Activated CD4-positive, alpha-beta T cell treated with anti-CD3 and anti-CD28 coated beads for 48 hours (primary cell): ENCODE data around the gene KCNJ18.
"Not testable (repeated sequence)": the region's sequence is repeated elsewhere in the genome, so short reads cannot be mapped to it uniquely, and the experiment has no call there.

Experiments
- DNase-seq: peaks from one replicate; pipeline ENCODE4 v3.0.0-alpha.2; 2020

The KCNJ18 gene

DNA sequence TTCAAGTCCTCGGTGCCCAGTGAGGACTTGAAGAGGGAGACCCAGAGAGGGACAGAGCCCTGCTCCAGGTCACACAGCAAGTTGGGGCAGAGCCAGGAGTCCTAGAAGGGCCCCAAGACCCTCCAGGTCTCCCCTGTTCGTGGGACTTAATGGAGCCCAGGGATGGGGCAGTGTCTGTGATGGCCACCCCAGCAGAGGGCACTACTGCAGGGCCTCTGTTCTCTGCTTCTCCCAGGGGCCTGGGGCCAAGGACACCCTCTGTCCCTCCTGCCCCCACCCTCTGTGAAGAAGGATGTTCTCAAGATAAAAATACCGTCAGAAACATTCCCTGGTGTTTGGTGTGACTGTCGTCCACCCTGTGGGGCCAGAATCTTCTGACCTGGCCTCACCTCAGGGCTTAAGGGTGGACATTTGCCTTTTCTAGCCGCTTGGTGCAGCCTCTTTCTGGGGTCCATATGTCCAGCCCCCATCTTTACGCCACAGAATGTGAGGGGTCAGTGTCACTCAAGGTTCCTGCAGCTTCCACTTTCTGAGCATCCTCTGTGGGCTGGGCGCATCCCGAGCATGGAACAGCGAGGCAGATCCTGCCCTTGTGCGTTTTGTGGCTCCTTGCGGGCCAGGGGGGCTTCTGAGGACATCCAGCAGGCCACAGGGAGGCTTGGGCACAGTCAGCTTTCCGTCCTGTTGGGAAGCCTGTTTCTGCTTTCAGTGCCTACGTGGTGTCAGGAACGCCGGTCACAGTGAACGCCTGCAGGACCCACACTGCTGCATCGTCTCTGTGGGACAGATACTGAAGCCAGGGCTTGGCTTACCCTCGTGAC, at the start of gene KCNJ18:
TSS of gene KCNJ18 (plus strand) at position 641 of the 821 bp plus-strand sequence. CDS start 10,264 bp downstream, outside the sequence.
- DNase-seq, result not testable (repeated sequence)

DNA sequence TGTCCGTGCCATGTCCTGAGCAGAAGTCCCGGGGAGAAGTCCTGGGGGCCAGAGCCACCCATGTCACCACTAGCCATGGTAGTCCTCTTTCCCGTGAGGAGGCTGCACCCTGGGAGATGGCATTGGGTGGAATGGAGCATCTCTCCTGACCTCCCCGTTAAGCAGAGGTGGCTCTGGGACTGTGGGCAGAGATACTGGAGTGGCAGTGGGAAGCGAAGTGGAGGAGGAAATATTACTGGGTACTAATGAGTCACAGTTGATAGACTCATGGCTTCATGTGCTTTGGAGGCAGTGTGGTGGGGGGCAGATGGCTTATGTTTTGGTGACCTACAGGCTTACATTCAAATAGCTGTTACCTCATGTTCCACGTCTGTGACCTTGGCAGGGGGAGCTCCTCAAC, 44.2 kb upstream of the KCNJ18 start:
- not testable (repeated sequence) for DNase-seq

DNA sequence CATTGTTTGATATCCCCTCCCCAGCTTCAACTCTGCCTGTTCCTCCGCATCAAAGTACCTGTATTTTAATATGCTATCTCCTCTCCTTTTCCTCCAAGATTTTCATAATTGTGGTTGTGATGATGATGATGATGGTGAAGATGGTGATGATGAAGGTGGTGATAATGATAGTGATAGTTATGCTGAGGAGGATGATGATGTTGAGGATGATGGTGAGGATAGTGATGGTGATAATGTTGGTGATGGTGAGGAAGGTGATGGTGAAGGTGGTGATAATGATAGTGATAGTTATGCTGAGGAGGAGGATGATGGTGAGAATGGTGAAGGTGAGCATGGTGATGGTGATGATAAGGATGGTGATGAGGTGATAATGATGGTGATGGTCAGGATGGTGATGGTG, 42.3 kb upstream of the KCNJ18 start:
- DNase-seq, result not testable (repeated sequence)

DNA sequence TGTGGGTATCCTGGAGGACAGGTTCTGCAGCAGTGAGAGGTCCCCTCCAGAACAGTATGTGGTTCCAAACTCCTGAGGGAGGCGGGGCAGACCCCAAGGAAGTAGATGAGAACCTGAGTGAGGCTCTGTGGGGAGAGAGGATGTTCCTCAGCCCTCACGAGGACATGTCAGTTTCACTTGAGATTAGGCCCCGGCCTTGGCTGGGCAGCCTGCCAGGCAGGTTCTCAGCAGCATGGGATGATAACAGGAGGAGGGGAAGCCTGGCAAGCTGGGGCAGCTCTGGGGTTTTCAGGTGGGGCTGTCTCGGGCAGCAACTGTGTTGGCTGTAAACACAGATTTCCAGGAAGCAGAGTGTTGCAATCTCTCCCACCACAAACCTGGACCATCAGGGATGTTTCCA, 40.3 kb upstream of the KCNJ18 start:
- DNase-seq, result not testable (repeated sequence)

DNA sequence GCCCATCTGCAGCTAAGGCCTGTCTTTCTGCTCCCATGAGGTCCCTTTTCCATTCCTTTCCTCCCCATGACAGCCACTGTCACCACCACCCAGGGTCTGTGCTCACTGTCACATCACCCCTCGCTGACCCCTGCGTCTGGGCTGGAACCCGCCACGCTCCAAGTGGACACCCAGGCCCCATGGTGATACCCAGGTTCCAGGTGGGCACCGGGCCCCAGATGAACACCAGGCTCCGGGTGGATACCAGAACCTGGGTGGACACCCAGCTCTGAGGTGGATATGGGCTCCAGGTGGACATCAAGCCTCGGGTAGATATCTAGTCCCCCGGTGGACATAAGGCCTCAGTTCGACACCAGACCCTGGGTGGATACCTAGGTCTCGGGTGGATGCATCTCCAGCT, 39.1 kb upstream of the KCNJ18 start:
- not testable (repeated sequence) for DNase-seq

DNA sequence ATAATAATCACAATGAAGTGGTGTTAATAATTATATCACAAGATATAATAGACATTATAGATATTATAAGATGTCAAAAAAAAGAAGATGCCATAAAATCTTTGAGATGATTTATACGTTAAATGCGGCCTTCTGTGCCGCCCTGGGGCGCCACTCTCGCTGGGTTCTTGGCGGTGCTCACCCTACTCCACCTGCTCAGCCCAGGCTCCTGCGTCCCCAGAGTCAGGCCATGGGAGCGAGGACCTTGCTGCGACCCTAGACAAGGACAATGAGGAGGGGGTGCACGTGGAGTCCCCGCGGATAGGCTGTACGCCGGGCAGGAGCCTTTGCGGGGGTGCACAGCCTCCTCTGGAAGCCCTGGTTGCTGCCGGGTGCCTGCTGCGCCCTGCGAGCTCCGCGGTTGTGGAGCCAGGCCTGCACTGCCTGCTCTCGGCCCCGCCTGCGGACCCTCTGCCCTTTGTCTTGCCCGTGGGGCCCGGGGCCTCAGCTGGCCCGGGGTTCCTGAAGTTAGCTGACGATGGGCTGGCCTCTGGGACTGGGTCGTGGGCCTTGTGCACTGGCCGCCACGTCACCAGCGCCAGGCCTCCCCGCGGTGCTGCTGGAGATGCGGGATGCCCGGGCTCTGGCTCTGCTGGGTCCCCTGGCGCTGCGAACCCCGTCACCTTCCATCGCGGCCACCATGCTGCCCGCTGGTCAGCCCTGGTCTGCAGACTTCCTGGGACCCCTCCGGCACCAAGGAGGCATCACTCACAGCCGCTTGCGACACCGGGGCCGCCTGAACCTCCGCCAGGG, 35.6 kb upstream of the KCNJ18 start:
- DNase-seq, result not testable (repeated sequence)

DNA sequence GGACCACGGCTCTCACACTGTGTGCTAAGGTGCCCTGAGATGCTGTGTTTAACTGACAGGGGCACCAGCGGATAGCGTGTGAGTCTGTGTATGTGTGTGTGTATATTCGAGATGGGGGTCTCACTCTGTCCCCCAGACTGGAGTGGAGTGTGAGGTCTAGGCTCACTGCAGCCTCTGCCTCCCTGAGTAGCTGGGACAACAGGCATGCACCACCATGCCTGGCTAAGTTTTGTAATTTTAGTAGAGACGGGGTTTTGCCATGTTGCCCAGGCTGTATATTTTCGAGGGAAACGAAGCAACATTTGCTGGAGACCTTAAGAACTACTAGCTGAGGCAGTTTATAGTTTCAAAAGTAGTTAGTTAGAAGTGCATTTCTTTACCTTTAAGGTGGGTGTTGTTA, 32.7 kb upstream of the KCNJ18 start:
- not testable (repeated sequence) for DNase-seq

DNA sequence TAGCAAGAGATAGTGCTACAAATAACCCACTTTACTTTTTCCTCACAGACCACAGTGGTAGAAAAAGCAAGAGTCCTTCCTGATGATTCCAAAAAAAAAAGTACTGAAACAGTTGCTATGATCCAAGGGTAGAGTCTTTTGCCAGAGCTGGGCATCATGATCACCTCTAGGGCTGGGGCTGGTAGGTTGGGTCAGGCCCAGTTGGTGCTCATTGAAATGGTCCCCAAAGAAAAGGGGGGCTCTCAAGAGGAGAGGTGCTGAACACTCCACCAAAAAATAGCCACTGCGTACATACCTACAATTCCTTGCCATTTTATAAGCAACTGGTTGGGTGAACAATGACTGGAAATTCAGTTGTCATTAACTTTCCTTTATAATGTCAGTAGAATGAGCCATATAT, 30.9 kb upstream of the KCNJ18 start:
- not testable (repeated sequence) for DNase-seq

DNA sequence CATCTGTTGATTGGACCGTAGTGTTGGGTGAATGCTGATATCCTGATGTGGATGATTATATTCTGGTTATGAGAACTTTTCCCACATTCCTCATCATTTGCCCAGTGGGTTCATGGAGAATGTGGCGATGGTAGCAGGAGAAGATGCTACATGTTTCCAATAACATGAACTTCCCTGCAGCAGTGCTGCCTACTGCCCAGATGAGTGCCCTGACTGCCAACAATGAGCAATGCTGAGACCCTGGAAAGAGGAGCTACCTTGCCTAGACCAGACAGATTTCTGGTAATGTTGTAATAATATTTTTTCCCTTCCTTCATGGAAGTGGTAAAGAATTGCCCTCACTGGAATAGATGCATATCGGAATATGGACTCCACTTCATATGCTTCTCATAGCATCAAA, 29.2 kb upstream of the KCNJ18 start:
- not testable (repeated sequence) for DNase-seq

DNA sequence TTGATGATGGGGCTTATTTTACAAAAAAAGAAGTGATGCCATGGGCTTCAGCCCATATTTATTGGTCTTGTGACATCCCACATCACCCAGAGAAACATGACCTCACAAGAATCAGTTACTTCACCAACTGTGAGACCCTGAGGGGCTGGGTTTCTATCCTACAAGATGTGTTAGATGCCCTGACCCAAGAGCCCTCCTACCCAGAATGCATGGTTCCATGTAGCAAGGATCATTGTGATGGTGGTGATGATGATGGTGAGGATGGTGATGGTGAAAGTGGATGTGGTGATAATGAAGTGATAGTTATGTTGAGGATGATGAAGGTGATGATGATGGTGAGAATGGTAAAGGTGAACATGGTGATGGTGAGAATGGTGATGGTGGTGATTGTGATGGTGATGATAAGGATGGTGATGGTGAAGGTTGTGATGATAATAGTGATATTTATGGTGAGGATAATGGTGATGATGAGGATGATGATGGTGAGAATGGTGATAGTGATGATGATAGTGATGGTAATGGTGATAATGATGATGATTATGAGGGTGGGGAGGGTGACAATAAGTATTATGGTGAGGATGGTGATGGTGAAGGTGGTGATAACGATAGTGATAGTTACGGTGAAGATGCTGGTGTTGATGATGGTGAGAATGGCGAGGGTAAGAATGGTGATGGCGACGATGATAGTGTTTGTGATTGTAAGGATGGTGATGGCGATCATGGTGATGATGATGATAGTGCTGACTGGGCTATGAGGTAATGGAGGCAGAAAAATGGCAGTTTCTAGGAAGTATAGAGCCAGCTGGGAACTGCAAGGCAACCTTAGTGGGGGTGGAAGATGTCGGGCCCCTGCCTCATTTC, 28.5 kb upstream of the KCNJ18 start:
- DNase-seq, result not testable (repeated sequence)

DNA sequence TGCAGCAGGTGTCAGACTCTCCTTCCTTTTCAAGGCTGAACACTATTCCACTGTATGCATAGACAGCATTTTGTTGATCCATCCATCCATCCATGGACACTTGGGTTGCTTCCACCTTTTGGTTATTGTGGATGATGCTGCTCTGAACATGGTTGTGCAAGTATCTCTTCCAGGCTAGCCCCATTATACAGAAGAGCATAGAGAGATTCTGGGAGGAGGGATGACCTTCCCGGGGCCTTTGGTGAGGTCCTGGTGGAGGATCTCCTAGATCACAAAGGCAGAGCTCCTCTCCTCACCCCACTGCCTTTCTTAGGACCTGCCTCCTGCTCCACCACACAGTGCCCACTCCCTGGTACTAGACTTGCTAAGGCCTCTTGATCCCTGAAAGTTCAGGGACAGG, 27.2 kb upstream of the KCNJ18 start:
- DNase-seq, result not testable (repeated sequence)

DNA sequence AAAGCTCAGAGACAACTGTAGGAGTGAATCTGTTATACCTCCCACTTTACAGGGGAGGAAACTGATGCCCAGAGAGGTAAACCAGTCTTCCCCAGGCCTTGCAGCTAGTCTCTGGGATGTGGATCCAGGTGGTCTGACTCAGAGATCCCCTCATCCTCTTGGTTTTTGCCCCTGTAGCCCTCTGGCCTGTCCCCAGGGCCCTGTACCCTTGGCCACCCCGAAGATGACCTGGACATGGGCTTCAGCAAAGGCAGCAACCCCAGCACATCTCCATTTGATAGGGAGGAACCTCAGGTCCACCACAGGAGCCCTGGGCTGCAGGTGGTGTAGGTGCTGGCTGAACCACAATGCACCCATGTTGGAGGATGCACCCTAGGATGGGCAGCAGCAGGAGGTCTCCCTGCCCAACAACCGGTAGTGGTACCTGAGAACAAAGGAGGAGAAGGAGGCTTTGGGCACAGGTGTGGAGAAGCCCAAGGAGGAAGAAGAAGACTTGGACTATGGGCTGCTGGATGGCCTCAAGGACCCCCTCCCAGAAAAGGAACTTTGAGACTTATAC, 26.3 kb upstream of the KCNJ18 start:
- not testable (repeated sequence) for DNase-seq

DNA sequence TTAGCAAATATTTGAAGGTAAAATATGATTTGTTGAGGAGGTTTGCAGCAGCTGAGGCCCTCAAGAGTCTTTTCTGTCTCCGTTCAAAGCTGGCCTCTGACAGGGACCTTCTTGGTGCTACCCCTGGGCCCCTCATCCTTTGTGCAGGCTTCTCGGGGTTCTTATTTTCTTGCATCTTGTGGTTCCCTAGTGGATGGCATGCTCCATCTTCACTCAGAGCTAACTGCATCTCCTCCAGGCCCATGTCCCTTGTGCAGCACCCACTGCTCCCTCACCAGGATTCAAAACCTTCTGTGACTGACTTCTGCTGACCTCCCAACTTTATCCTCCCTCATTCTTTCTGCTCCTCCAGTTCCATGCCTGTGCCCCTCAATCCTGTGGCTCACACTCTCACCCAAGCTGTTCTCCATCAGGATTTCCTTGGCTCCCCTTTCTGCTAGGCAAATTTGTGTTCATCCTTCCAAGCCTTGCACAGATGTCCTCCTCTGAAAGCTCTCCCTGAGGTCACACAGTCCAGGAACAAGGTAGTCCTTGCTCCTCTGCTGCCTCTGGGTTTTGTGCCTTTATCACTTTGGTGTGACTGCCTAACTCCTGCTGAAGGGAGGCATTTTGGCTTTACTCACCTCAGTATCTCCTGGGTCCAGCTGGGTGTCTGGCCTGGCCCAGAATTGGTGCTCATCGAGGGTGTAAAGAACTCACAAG, 25.5 kb upstream of the KCNJ18 start:
- not testable (repeated sequence) for DNase-seq

DNA sequence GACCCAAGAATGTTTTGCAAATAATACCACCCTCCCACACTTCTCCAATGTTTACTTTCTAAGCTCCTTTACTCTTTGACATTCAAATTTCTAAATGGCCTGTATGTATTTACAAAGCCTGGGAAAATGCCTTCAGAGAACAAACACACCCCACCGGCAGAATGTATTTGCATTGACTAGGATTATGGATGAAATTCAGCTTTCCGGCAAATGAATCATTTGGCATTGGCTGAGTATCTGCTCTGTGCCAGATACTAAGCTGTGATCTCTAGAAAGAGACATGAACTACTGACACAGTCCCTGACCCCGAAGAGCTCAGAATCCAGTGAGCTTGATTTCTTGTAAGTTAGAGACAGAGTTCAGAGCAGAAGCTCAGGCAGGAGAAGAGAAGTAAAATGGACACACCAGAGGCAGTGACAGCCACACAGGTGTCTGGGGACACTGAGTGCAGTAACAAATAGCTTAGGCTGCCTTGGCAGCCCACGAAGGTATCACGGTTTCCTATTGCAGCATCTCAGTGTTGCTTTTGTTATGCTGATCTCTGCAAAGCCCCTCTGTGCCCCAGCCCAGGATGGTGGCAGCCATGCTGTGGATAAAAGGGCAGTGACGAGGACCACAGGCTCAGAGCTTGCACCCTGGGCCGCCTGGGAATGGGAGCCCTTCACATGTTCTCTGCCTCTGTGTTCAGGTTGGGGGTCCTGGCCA, 24.8 kb upstream of the KCNJ18 start:
- not testable (repeated sequence) for DNase-seq

DNA sequence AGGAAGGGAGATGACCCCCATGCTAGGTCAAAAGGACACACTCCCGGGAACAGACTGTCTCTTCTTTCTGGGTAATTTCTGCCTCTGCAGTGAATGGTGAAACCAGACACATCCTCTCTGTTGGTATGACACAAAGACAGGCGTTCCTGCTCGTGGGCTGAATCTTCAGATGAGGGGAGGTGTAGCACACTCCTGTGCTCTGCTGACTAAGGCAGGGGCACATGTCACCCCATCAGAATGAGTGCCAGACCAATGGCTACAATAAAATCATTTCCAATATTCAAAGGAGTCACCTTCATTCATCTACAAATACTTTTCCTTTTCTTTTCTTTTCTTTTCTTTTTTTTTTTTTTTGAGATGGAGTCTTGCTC, 24.2 kb upstream of the KCNJ18 start:
- not testable (repeated sequence) for DNase-seq

DNA sequence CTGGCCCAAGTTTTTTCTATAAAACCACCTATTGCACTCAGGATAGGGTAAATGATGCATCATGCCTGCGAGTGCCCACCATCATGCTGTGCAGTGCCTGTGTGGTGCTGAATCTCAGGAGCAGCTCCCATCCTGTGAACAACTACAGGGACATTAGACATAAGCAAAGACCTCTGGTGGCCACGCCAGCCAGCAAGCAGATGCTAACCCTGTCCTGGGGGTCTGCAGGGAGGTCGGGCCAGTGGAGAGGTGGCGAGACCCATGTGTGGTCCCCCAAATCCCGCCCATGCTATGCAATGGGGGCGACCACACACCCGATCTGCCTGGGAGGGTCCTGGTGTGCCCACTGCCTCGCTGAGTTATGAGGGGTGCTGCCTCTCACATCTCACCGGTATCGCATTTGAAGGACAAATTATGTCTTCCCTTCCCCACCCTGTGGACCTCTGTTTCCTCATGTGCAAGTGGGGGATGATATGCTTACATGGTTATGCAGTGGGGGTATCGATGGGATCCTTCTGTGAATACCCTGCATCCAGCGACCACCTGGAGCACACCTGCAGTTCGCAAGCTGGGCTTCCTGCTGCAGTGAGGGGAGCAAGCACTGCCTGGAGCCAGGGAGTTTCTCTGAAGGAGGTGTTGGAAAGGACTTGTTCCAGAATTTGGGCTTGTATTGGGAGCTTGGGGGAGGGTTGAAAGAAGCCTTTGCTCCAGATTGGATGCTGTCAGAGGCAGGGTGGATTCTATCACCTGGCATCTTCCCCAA, 23.4 kb upstream of the KCNJ18 start:
- DNase-seq, result not testable (repeated sequence)

DNA sequence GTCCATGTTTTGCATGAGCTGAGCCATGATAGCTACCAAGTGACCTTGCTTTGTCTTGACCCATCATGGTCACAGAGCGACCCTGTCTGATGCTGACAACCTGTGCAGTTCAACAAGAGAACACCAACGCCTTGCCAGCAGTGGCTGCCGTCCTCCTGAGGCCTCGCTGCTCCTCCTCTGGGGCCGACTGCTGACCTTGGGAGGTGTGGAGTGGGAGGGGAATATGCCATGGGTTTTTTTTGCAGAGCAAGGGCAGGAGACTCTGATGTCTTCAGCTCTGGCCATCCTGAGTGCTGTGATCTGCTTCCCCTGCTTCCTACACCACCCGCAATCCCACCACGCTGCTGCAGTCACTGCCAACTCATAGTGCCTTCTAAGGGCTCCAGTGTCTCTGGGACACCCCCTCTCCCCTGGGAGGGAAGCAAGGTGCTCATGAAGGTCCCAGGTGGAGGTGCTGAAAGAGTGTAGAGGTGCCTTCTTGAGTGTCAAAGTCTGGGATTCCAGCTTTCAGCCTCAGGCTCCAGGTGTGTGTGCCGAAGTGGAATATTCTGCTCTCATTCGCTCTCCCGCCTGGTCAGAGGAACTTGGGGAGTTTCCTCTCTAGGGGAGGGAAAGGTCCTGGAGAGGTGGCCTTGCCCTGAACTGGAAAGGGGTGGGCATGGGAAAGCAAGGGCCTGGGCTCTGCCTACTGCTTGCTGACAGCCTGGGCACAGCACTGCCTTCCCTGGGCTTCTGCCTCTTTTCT, 22.5 kb upstream of the KCNJ18 start:
- DNase-seq, result not testable (repeated sequence)

DNA sequence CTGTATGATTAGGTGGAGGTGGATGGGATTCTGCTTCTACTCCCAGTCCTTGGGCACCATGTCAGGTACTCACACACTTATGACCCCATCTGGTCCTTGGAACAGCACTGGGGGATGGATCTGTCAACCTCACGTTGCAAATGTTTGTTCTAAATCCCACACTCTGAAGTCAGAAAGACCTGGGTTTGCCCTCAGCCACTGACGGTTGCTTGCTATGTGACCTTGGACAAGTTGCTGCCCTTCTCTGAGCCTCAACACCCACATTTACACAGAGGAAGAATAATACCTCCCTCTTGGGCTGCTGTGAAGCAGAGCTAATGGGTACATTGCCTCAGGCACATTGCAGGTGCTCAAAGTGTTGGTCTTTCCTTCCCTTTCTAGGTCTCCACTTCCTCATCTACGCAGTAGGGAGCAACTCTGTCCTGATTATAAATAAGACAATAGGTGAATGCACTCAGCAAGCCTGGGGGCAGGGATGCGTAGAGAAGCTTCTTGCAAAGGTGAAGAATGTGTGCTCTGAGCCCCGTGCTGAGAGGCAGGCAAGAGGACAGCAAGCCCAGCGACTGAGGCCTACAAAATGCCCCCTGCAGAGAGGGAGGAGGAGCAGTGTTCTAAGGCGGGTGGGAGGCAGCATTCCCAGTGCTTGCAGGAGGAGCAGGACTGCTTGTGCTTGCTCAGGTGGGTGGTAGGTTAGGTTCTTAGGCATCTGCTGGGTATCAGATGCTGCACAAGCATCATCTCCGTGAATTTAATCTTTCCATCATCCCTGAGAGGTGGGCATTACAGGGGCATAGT, 21.8 kb upstream of the KCNJ18 start:
- DNase-seq, result not testable (repeated sequence)

DNA sequence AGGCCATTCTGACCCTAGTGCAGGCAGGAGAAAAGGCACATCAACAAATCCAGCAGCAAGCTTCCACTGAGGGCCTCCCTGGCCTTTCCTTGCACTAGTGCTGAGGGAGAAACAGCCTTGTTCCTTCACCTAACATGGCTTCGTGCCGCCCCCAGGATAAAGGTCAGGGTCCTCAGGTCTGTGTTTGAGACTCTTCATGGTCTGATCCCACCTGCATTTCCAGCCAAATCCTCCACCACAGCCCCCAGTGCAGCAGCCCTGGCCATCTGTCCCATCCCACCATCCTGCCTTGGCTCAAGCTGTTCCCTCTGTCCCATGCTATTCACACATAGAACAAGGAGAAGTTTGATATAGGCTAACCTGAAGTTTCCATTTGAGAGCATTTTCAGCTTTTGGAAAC, 20.9 kb upstream of the KCNJ18 start:
- not testable (repeated sequence) for DNase-seq
